Measurements from ENCODE around the gene FAS.

GRCh38 chr10:88960802-88961201 lies 29.8 kb upstream of the FAS start:
- TF ChIP-seq POLR2AphosphoS5 (IDR thresholded peaks at IDR 0.05): no peak
- TF ChIP-seq CTCF (IDR thresholded peaks at IDR 0.05): no peak
- TF ChIP-seq EP300 (IDR thresholded peaks at IDR 0.05; ENCODE audit: low read depth): no peak

All from transverse colon (tissue), 4 donors.